GM21390 (cell line): ENCODE results near the gene ADNP.

ENCODE experiments used
- ATAC-seq: cut with Tn5 transposase; IDR thresholded peaks from one replicate; pipeline ENCODE4 v1.9.1; 2021; ENCODE audit not compliant: unreplicated experiment

Gene ADNP

DNA sequence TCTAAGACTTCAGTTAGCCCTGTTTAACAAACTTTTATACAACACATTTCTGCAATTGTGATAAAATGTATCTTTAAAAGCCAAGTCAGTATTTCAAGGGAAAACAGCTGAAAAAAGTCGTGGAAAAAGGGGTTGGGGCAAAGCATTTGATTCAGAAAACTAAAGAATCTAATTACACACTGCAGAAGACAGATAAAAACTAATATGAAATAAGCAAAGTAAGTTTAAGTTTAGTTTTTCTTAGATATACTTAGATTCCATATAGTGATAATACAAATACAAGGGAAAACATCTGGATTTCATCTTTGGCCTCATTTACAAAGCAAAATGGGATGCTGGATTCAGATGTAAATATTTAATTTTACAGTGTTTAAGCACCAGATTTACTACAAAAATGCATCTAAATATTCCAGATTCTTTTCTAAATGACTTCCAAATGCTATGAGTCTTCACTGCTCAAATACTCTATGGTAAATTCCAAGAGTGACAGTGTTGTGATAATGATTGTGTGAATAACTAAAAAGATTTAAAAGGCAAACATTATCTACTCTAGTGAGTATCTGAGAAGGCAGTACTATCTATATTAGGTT, 1.5 kb upstream of the ADNP start:
- ATAC-seq, result no peak

- no peak for ATAC-seq
These were observed 814 bp upstream of the ADNP start for GRCh38 chr20:50932016-50932485.

GRCh38 chr20:50930976-50931305, 296 bp downstream of the ADNP start:
- no peak for ATAC-seq

DNA sequence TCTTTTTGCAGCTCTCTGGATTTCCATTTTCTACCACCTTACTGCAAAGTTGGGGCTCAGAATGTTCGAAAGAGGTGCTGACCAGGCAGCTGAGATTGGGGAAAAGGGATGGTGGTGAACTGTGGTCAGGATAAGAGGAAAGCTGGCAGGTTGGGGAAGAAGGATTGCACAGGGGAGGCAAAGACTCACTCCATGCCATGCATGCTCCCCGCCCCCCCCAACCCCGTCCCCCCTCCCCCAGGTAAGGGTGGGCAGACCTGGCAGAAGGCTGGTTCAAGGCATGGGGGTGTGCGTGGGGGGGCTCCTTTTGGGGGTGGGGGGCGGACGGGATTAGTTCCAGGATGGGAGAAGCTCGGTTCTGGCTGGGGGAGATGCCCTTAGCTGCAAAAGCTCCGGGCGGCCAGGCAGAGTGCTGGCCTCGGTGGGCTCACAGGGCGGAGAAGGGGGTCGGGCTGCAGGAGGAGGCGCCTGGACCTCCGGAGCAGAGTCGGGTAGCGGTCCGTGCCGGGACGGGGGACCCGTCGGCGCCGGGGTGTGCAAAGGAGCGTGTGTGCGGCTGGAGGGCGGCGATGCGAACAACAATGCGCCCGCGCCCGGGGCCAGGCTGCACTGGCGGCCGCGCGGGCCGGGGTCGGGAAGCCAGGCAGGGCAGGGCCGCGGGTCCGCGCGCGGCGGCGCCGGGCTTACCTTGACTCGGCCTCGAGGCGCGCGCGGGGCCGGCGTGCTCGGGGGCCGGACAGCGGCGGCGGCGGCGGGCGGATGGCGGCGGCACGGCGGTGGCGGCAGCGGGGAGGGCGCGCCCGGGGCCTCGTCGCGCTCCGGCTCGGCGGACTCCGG, 880 bp downstream of the ADNP start:
- ATAC-seq, result peak; percentile 12

- ATAC-seq, result peak; percentile 58
These were observed 1.7 kb downstream of the ADNP start for GRCh38 chr20:50929299-50930138.

DNA sequence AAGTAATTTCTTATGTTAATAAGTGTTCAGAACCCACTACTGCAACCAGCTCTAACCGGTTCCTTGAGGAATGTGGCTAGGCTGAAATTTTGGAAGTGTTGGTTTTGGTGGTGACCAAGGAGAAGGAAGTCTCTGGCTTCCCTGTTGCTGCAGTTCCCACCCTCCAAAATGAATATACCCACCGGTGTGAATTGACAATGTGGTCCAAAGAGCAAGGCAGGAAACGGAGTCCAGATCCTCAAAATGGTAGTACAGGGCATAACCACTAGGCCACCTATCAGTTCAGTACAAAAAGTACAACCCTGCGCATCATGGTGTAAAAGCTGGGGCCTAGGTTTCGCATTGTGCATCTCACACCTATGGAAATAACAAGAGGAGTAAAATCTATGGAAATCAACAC, 2.8 kb downstream of the ADNP start:
- no peak for ATAC-seq

DNA sequence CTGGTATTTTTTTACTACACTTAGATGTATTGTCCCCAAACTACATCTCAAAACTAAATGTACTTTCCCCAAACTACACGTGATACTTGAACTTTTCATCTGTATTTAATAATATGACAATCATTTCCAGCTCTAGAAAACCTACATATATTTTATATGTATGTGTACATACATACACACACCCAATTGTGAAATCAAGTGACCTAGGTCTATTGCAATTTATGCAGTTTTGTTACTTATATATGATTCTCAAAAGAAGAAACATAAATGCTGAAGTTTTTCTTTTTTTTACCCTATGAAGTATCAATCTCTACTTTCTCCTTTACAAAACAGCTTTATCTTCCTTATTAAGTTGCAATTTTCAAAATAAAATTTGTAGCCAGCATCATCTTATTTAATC, 4.7 kb downstream of the ADNP start:
- no peak for ATAC-seq

DNA sequence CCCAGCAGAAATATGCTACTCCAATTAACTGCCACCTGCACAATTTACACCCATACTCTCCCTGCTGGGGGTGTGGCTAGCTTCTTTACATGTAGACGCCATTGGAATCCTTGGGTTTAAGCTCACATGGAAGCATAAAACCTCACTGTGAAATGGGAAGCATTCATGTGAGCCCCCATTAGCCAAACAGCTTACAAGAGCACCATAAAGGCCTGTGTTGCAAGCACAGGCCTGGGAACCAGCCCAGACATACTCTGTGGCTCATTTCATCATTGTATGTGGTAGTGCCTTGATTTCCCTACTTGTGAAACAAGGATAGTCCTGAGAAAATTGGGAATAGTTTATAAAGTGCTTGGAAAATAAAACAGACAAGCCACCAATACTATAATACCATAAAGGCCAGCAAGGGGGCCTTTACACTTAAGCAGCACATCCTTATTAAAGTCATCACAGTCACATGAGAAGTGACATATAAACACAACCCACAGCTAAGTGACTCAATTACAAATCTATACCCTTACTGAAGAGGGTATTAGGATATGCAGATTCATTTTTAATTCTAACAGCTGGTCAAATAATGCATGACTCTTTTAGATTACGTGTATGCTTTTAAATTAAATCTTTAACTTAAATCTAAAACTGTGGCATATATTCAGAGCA, 6.8 kb downstream of the ADNP start:
- ATAC-seq, result no peak

- no peak for ATAC-seq
These were observed 9.3 kb downstream of the ADNP start for GRCh38 chr20:50921803-50922501.

DNA sequence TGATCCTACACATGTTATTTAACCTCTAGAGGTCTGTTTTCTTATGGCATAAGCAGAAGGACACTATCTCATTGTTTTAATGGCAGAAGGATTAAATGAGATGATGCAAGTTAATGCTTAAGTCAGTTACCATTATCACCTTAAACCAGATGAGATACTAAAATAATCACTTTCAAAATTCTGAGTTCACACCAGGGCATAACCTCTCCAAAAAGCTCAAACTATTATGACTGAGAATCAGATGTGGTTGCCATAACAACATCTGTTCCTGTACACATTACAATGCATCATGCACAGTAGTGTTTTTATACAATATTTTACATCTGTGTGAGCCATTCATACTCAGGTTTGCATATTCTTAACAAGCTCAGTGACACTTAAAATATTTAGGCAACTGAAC, 10.2 kb downstream of the ADNP start:
- no peak for ATAC-seq

DNA sequence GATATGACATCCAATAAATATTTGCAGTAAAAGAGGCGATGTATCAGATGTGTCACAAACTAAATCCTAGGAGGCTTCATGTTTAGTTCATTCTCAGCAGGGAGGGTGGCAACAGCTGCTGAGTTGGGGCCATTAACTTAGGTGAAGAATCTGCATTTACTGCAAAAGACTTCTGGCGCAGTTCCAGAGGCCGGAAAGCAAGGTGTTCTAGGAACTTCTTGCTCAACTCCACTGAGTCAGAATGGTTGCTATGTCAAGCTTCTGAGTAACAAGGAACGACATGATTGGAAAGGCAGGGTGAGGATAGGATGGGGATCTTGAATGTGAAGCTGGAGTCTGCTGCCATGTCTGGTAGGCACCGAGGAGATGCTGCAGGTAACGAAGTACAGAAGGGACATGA, 11.7 kb downstream of the ADNP start:
- no peak for ATAC-seq

DNA sequence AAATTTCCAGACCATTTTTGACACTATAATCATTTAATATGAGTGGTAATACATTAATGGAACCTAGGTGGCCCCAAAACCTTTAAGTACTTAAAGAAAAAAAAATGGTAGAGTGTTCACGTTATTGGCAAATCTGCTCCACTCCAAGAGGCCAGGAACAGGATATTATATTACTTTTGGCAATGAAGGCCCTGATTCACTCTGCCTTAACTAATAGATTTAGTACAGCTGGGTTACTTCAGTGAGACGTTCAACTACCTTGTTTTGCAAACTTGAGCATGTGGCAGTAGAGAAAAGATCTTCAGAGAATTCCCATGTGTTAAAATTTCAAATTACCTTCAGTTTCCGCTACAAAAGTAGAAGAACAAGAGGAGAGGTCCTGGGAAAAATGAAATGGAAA, 12.8 kb downstream of the ADNP start:
- no peak for ATAC-seq

DNA sequence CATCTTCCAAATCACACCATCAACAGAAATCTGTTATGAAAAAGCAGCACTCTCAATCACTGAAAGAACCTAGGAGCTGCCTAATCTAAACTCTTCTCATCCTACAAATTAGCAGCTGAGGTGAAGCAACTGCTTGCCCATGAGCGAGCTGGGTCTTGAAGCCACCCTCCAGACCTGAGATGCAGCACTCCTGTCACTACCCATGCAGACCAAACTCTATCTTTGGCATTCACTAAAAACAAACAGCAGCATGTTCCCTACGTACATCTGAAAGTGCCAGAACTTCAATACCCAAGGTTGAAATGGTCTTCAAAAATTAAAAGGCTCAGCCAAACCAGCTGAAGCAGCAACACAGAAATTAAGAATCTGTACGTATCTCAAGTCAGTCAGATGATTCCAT, 14.3 kb downstream of the ADNP start:
- no peak for ATAC-seq

- ATAC-seq, result no peak
These were observed 15.0 kb downstream of the ADNP start for GRCh38 chr20:50916257-50916656.

DNA sequence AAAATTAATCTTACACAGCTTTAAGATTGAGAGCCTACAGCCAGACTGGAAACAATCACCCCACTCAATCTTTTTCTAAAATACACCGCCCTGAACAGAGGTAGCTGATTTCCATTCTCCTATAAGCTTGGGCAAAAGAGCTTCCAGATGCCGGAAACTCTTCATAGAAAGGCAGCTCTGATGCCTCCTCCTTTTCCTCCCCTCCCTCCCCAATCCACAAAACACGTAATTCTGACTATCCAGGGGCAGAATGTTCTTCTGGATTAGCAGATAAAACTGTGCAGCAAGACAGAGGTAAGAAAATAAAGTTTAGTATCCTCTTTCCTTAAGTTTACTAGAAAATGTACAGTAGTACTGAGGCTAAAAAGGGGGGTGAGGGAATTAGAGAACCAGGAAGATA, 15.8 kb downstream of the ADNP start:
- no peak for ATAC-seq

DNA sequence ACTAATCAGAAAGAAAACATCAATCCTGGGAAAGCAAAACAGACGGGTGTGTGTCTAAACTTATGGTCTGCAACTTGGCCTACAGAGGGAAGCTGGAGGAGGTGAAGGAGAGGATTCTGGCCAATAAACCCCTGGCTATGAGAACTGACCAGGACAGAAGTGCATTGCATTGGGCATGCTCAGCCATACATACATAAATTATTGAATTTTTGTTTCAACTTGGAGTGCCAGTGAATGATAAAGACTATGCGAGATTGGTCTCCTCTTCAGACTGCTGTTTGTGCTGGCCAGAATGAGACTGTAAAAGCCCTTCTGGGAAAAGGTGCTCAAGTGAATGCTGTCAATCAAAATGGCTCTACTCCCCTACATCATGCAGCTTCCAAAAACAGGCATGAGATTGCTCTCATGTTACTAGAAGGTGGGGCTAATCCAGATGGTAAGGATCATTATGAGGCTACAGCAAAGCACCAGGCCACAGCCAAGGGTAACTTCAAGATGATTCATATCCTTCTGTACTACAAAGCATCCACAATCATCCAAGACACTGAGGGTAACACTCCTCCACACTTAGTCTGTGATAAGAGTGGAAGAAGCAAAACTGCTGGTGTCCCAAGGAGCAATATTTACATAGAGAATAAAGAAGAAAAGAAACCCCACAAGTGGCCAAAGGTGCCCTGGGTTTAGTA, 17.4 kb downstream of the ADNP start:
- ATAC-seq, result no peak

DNA sequence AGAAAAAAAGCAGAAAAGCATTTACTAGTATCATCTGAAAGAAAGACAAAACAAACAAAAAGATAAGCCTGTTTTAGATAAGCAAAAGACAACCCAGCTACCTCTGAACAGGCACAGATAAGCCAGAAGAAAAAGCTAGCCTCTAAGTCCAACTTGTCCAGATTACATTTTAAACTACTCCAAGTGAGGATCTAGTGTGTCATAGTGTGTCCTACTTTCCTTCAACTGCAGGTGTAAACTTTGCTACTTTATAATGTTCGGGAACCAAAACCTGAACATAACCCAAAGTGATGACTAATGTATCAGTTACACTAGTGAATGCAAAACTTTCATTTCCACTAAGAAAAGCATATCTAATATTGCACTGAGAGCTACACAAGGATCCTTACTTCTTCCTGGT, 19.5 kb downstream of the ADNP start:
- peak; percentile 54 for ATAC-seq

- ATAC-seq, result no peak
These were observed 20.2 kb downstream of the ADNP start for GRCh38 chr20:50911030-50911429.

GRCh38 chr20:50909413-50909812, 21.8 kb downstream of the ADNP start:
- no peak for ATAC-seq

DNA sequence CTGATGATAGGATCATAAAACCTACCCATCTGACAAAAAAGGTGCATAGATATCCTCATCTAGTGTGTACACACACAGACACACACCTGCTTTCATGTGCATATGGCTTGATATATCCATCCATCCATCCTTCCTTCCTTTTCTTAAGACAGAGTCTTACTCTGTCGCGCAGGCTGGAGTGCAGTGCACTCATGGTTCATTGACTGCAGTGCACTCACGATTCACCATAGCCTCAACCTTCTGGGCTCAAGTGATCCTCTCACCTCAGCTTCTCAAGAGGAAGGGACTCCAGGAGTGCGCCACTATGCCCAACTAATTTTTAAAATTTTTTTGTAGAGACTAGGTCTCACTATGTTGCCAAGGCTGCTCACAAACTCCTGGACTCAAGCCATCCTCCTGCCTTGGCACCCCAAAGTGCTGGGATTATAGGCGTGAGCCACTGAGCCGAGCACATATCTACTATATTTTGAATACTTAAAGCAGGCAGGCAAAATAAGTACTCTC, 27.1 kb downstream of the ADNP start:
- no peak for ATAC-seq
